Heart right ventricle (tissue), 16 donors: ENCODE measurements around the gene MUSK. TPM values are rescaled to one million over a fixed set of nuclear protein-coding genes. Genes with fewer than 3 reads are reported as not detected.

Experiments
- ATAC-seq, 8 donors: fragments of 200-7000 bp; cut with Tn5 transposase; one replicate each; pipeline ENCODE4 v1.9.1; 2020; ENCODE audit warnings: mild to moderate bottlenecking in 8 of 8, moderate library complexity in 8 of 8, moderate number of reproducible peaks in 1 of 8
- DNase-seq, 2 donors: peaks; one replicate each; pipeline ENCODE4 v3.0.0-alpha.2; 2020
- H3K27ac ChIP-seq, 10 donors: fragments of 200-600 bp; sonication (generic) in 2 of 10; one replicate each; pipeline versions ENCODE4 v1.5.0 to v1.8.0; 2020 to 2022; ENCODE audit warnings: mild to moderate bottlenecking in 3 of 10
- H3K27me3 ChIP-seq, 7 donors: fragments of 200-600 bp; one replicate each; pipeline ENCODE4 v1.8.0; 2021 to 2022; ENCODE audit warnings: mild to moderate bottlenecking in 2 of 7
- H3K36me3 ChIP-seq, 9 donors: fragments of 200-600 bp; sonication (generic) in 1 of 9; one replicate each; pipeline versions ENCODE4 v1.5.0 to v1.8.0; 2020 to 2022; ENCODE audit warnings: mild to moderate bottlenecking in 2 of 9
- H3K4me1 ChIP-seq, 9 donors: fragments of 200-600 bp; sonication (generic) in 1 of 9; one replicate each; pipeline versions ENCODE4 v1.5.0 to v1.8.0; 2020 to 2022; ENCODE audit warnings: mild to moderate bottlenecking in 4 of 9
- H3K4me3 ChIP-seq, 10 donors: fragments of 200-600 bp; sonication (generic) in 2 of 10; one replicate each; pipeline versions ENCODE4 v1.5.0 to v1.8.0; 2020 to 2022; ENCODE audit warnings: mild to moderate bottlenecking in 7 of 10, moderate library complexity in 2 of 10
- H3K9me3 ChIP-seq, 11 donors: fragments of 200-600 bp in 10 of 11; sonication (generic) in 2 of 11; one replicate each; pipeline versions ENCODE4 v1.5.0 to v1.8.0; 2013 to 2022; ENCODE audit warnings: mild to moderate bottlenecking in 2 of 11, control low read depth in 1 of 11, moderate library complexity in 1 of 11
- CTCF ChIP-seq, 9 donors: fragments of 200-600 bp; sonication (generic) in 2 of 9; IDR thresholded peaks; one replicate each; pipeline versions ENCODE4 v1.5.0 to v1.8.0; 2021 to 2022; ENCODE audit warnings: antibody characterized with exemption in 9 of 9, mild to moderate bottlenecking in 5 of 9, moderate library complexity in 1 of 9
- WGBS, 2 donors: extraction: QIAGEN DNeasy Blood & Tissue Kit; methylation state at CpG; one replicate each; pipeline ENCODE4 v1.1.7; 2013; ENCODE audit warnings: inconsistent platforms in 1 of 2; 5-methylcytosine and 5-hydroxymethylcytosine counted together
- intact Hi-C, 10 donors: fragments of 100-400 bp; cut with DNase I; formaldehyde crosslinking; loops; one replicate each; pipeline versions ENCODE4 v1.11.1 to v1.14.2; 2022
- polyA plus RNA-seq, 2 donors: library from polyadenylated mRNA; stranded (reverse); fragments of 200-250 nt; gene quantifications; one replicate each; pipeline ENCODE4 v1.2.3, GENCODE V29; 2013
- total RNA-seq, 10 donors: library from RNA; stranded (reverse); fragmentation: NEBNext Ultra II Directional in 3 of 10; extraction: Animal tissue kit (Norgen Biotek cat#: 25700) in 3 of 10; gene quantifications; one replicate each; pipeline versions ENCODE4 v1.2.1 to v1.2.4, GENCODE V29; 2021 to 2023
- donor health status: Arrhythmogenic right ventricular cardiomyopathy.
- donor health status: ischemic (EF 13 %, LVEDD 7.1; RV severe dilation, severe dysfunction).
- donor health status: healthy with polysubstance abuse.
- donor health status: DM: no; HTN: yes; CAD: no.
- donor health status: DM: no; HTN: no; CAD: no.
- donor health status: ischemic (EF 25% LVEDD 6.9; RV normal size, moderate dysfunction).
- donor health status: ischemic (EF 25% LVEDD 5.7; RV mildly dilated, moderate dysfunction).
- donor health status: healthy.
- donor health status: DM: yes; HTN: yes; CAD: no.
- donor health status: Ischemic cardiomyopathy.
- donor health status: ischemic (EF 35%, LVEDD 5.7; RV mildly dilated, moderate dysfunction).
- donor health status: nonischemic (EF 11% LVEDD 7.7; RV severe dilation, severe dysfunction).
- donor health status: DM: yes; HTN: yes; CAD: no.
- donor health status: PGD.
- donor health status: ischemic (EF 29% LVEDD 5.4; RV normal size, mild dysfunction).
- donor health status: nonischemic (EF 23%, LVEDD 6.1; RV moderate dilation, normal function).

MUSK gene
- total and polyA plus RNA-seq, 12 donors = 0.04 to 2.2 (median 1.2) TPM

DNA sequence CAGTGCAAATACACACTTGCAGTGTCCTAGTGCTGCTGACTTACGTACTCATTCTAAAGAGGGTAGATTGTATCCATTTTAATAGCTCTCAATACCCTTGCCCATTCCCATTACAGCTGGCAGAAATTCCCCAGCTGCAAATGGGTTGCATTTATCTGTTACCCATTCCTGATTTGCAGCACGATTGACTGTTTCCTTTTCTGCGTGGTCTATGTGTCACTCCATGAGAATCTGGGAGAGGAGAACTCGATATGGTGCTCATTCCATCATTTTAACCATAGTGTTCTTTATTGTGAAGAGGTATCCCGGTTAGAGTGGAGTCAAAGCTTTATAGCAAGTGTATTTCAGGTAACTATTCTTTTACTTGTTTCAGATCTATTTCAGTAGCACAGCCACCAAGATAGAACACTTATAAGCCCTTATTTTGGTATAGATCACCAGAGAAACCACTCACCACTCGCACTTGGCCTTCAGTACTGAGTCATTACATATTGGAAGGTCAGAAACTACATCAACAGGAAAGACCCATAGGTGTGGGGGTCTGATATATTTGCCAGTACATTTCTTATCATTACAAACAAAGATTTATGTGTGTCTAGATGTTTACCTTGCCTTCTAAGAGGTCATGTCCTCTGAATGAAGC, 139.5 kb downstream of the MUSK start:
- Histone ChIP-seq H3K9me3 (no peaks in the 10 kb centered on the region), H3K4me1 (no peaks in the 10 kb centered on the region), H3K27me3 (peaks cover 0 to 7% (median 0%) of the 10 kb centered on the region in 7 donors), H3K4me3 (no peak overlapping the region), H3K36me3 (no peaks in the 10 kb centered on the region), H3K27ac (no peak overlapping the region)
- intact Hi-C loops = no loop called here
- no peak for DNase-seq
- 75 to 79% methylated on average over 6 of the region's 6 CpGs for WGBS, 2 donors
- ATAC-seq = no peak
- TF ChIP-seq CTCF (IDR thresholded peaks at IDR 0.05) = no peak

GRCh38 chr9:110808599-110808980, 140.0 kb downstream of the MUSK start:
- no peaks in the 10 kb centered on the region for H3K4me1 ChIP-seq
- H3K27ac ChIP-seq = no peak overlapping the region
- intact Hi-C loops = no loop called here
- no peak overlapping the region for H3K4me3 ChIP-seq
- TF ChIP-seq CTCF (IDR thresholded peaks at IDR 0.05) = no peak
- WGBS, 2 donors = 87 to 88% methylated on average over 4 of the region's 4 CpGs
- no peaks in the 10 kb centered on the region for H3K36me3 ChIP-seq
- no peaks in the 10 kb centered on the region for H3K9me3 ChIP-seq
- H3K27me3 ChIP-seq = peaks cover 0 to 7% (median 0%) of the 10 kb centered on the region in 7 donors
- DNase-seq (no peak), ATAC-seq (no peak)

DNA sequence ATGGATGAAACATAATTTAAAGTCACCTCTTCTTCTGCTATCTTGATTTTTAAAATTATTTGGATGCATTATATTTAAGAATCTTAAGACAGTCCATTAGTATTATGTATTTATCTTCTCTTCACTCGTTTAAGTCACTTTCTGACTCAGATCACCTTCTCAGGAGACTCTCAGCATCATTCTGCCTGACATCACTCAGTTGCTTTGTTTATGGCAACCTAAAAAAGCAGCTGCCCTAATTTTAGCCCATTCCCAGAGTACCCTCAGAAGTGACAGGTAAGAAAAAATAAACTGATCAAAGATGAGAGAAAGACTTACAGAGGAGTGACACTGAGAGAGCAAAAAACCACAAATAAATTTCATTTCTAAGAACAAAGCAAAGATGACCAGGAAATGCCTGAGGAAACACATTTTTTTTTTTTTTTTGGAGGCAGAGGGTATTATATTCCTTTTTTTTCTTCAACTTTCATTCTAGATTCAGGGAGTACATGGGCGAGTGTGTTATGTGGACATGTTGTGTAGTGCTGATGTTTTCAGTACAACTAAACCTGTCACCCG, 140.5 kb downstream of the MUSK start:
- intact Hi-C loops = no loop called here

More for the DNA sequence above, 140.5 kb downstream of the MUSK start:
- Histone ChIP-seq H3K4me3 (no peak overlapping the region), H3K9me3 (no peaks in the 10 kb centered on the region), H3K36me3 (no peaks in the 10 kb centered on the region), H3K27me3 (peaks cover 0 to 7% (median 0%) of the 10 kb centered on the region in 7 donors), H3K27ac (no peak overlapping the region), H3K4me1 (no peaks in the 10 kb centered on the region)
- DNase-seq (no peak), ATAC-seq (no peak)
- 75 to 78% methylated on average over 3 of the region's 3 CpGs for WGBS, 2 donors
- no peak for TF ChIP-seq CTCF (IDR thresholded peaks at IDR 0.05)
